Fibroblast of lung (primary cell): ENCODE measurements around the gene CMTR1. TPM values are rescaled to one million over a fixed set of nuclear protein-coding genes. Genes with fewer than 3 reads are reported as not detected.

ENCODE experiments used
- DNase-seq, 2 donors: peaks; one replicate each; pipeline versions ENCODE4 v3.0.0 to v3.0.0-alpha.2; 2010; ENCODE audit warnings: low read depth in 2 of 2
- H2AFZ ChIP-seq: 2 replicates; pipeline ENCODE4 v1.5.1; 2012; ENCODE audit warnings: low read length, control low read depth, inconsistent platforms
- H3K27ac ChIP-seq: 2 replicates; pipeline ENCODE4 v1.5.1; 2011; ENCODE audit warnings: low read length, control low read depth; ENCODE audit not compliant: insufficient read depth
- H3K27me3 ChIP-seq: 2 replicates; pipeline ENCODE4 v1.5.1; 2011; ENCODE audit warnings: mild to moderate bottlenecking, low read length; ENCODE audit not compliant: control insufficient read depth, insufficient read depth
- H3K36me3 ChIP-seq: 2 replicates; pipeline ENCODE4 v1.5.1; 2011; ENCODE audit warnings: low read length; ENCODE audit not compliant: control insufficient read depth, insufficient read depth
- H3K4me1 ChIP-seq: 2 replicates; pipeline ENCODE4 v1.5.1; 2011; ENCODE audit warnings: low read length; ENCODE audit not compliant: control insufficient read depth, insufficient read depth; ENCODE audit errors: extremely low read depth
- H3K4me2 ChIP-seq: 2 replicates; pipeline ENCODE4 v1.5.1; 2011; ENCODE audit warnings: low read length, control low read depth; ENCODE audit not compliant: insufficient read depth; ENCODE audit errors: extremely low read depth
- H3K4me3 ChIP-seq, 4 experiments: fragments of 200-600 bp in 1 of 4; sonication (generic) in 1 of 4; replicated peaks in 1 of 4; 2 replicates each; pipeline ENCODE4 v1.5.1; 2011 to 2016; ENCODE audit warnings: low read length in 4 of 4, low read depth in 3 of 4, mild to moderate bottlenecking in 3 of 4, control low read depth in 2 of 4, inconsistent platforms in 1 of 4, mixed read lengths in 1 of 4; ENCODE audit not compliant: insufficient read depth in 1 of 4; ENCODE audit errors: control extremely low read depth in 1 of 4
- H3K79me2 ChIP-seq: 2 replicates; pipeline ENCODE4 v1.5.1; 2012; ENCODE audit warnings: mild to moderate bottlenecking, low read length, inconsistent platforms; ENCODE audit not compliant: control insufficient read depth, insufficient read depth
- H3K9ac ChIP-seq: 2 replicates; pipeline ENCODE4 v1.5.1; 2011; ENCODE audit warnings: mild to moderate bottlenecking, low read length, control low read depth; ENCODE audit not compliant: insufficient read depth
- H3K9me3 ChIP-seq: 2 replicates; pipeline ENCODE4 v1.5.1; 2012; ENCODE audit warnings: low read depth, low read length; ENCODE audit not compliant: control insufficient read depth, insufficient read depth
- H4K20me1 ChIP-seq: 2 replicates; pipeline ENCODE4 v1.5.1; 2011; ENCODE audit warnings: low read length; ENCODE audit not compliant: control insufficient read depth, insufficient read depth; ENCODE audit errors: extremely low read depth
- EZH2 ChIP-seq: IDR thresholded peaks from 2 replicates; pipeline ENCODE4 v1.5.1; 2012; ENCODE audit warnings: low read length, control low read depth, mild to moderate bottlenecking; ENCODE audit errors: missing control alignments
- polyA plus RNA-seq, 2 donors: library from polyadenylated mRNA; depleted of rRNA in 1 of 2; stranded (reverse) in 1 of 2; unstranded in 1 of 2; fragments of >200 nt; gene quantifications; 2 replicates each; pipeline ENCODE4 v1.2.1, GENCODE V29; 2011 to 2012; ENCODE audit warnings: missing spikeins in 1 of 2
- total RNA-seq: library from RNA; depleted of rRNA; stranded (reverse); fragments of >200 nt; gene quantifications from 2 replicates; pipeline ENCODE4 v1.2.1, GENCODE V29; 2014
- TF ChIP-seq, protein P1 (sequence below), 2 donors: IDR thresholded peaks in 1 of 2; conservative IDR thresholded peaks in 1 of 2; 1 replicate in 1 of 2; 2 replicates in 1 of 2; pipeline ENCODE4 v1.5.1; 2011 to 2012; ENCODE audit warnings: low read length in 2 of 2, control low read depth in 1 of 2, inconsistent platforms in 1 of 2, low read depth in 1 of 2, mild to moderate bottlenecking in 1 of 2

Gene CMTR1
- total and polyA plus RNA-seq, 2 donors (not counting 1 experiment from before 2014, with no cell fraction given): 27.0 to 44.8 TPM

DNA sequence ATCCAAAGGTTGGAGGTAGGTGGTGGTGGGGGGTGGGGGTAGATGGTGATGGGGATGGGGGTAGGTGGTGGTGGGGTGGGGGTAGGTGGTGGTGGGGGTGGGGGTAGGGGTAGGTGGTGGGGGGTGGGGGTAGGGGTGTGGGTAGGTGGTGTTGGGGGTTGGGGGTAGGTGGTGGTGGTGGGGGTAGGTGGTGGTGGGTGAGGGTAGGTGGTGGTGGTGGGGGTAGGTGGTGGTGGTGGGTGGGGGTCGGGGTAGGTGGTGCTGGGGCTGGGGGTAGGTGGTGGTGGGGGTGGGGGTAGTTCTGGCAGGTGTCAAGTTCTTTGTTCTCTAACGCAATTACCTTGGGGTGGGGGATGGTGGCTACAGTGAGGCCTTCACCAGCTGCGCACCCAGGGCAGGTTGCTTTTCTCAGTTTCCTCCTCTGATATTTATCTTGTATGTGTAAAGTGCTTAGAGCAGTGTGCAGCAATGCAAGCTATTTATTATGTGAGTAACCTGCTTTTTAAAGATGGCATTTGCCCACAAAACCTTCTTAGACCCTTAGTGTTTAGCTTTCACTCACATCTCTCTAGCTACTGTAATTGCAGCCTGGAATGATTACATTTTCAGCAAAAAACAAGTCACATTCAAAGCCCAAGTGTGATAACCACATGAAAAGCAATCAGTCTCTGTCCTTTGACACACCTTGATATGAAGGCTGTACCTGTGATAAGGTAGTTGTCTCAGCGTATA, 74.8 kb downstream of the CMTR1 start:
- no peaks in the 10 kb centered on the region for H3K4me1 ChIP-seq
- H3K4me3 ChIP-seq: no peak overlapping the region
- TF ChIP-seq EZH2: no peak
- TF ChIP-seq, protein P1, sequence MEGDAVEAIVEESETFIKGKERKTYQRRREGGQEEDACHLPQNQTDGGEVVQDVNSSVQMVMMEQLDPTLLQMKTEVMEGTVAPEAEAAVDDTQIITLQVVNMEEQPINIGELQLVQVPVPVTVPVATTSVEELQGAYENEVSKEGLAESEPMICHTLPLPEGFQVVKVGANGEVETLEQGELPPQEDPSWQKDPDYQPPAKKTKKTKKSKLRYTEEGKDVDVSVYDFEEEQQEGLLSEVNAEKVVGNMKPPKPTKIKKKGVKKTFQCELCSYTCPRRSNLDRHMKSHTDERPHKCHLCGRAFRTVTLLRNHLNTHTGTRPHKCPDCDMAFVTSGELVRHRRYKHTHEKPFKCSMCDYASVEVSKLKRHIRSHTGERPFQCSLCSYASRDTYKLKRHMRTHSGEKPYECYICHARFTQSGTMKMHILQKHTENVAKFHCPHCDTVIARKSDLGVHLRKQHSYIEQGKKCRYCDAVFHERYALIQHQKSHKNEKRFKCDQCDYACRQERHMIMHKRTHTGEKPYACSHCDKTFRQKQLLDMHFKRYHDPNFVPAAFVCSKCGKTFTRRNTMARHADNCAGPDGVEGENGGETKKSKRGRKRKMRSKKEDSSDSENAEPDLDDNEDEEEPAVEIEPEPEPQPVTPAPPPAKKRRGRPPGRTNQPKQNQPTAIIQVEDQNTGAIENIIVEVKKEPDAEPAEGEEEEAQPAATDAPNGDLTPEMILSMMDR (conservative IDR thresholded peaks at IDR 0.05 in 1 of 2, IDR thresholded peaks at IDR 0.05 in 1 of 2; ENCODE audit: low read depth in 1 of 2, low read length in 2 of 2): no peak
- DNase-seq: no peak
- no peak overlapping the region for H3K4me2 ChIP-seq
- no peak overlapping the region for H3K9ac ChIP-seq
- H2AFZ ChIP-seq: no peak overlapping the region
- no peak overlapping the region for H3K27ac ChIP-seq
- H4K20me1 ChIP-seq: no peaks in the 10 kb centered on the region
- no peaks in the 10 kb centered on the region for H3K9me3 ChIP-seq
- H3K27me3 ChIP-seq: peaks cover 38% of the 10 kb centered on the region
- no peaks in the 10 kb centered on the region for H3K79me2 ChIP-seq
- no peaks in the 10 kb centered on the region for H3K36me3 ChIP-seq

DNA sequence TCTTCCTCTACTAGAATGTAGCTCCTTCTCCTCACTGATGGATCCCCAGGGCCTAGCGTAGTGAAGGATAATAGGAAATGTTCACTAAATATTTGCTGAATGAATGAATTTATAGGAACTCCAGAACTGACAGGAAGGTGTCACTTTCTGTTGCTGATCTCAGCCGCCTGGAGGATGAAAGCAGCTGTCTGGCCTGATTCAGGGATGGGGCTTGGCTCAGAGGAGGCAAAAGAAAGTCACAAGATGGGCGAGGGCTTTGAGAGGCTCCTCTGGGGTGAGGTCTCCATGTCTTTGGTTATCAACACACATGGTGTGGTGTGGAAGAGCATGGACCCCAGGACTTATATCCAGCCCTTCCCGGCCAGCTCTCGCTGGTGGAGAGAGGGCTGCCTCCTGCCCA, 78.2 kb downstream of the CMTR1 start:
- H3K9me3 ChIP-seq: no peaks in the 10 kb centered on the region
- no peak overlapping the region for H3K4me3 ChIP-seq
- no peak overlapping the region for H3K27ac ChIP-seq
- H3K4me2 ChIP-seq: no peak overlapping the region
- peaks cover 3% of the 10 kb centered on the region for H3K4me1 ChIP-seq
- no peaks in the 10 kb centered on the region for H3K36me3 ChIP-seq
- H3K79me2 ChIP-seq: no peaks in the 10 kb centered on the region
- H4K20me1 ChIP-seq: no peaks in the 10 kb centered on the region
- H2AFZ ChIP-seq: no peak overlapping the region
- no peak for DNase-seq
- peaks cover 33% of the 10 kb centered on the region for H3K27me3 ChIP-seq
- no peak for TF ChIP-seq EZH2
- TF ChIP-seq, protein P1 (conservative IDR thresholded peaks at IDR 0.05 in 1 of 2, IDR thresholded peaks at IDR 0.05 in 1 of 2; ENCODE audit: low read depth in 1 of 2, low read length in 2 of 2): no peak
- no peak overlapping the region for H3K9ac ChIP-seq

DNA sequence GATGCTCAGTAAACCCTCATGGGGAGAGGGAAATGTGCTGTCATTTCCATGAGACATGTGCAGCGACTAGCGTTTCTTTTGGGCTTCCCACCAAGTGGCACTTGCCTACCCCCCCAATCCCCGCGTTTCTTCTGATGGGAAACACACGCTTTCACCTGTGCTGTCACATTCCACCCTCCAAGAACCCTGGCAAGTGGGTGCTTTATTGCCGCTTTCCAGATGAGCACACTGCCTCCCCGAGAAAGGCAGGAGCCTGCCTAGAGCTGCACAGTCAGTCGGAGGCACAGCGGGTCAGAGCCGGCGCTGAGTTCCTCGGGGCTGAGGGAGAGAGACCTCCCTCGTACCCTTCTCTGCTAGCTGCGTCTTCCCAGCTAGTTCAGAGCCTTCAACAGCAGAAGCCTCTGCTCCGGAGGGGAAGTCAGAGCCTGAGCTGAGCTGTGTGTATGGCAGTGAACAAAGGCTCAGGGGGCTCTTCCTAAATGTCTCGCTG, 78.9 kb downstream of the CMTR1 start:
- no peak for DNase-seq
- peaks cover 33% of the 10 kb centered on the region for H3K27me3 ChIP-seq

More for the DNA sequence above, 78.9 kb downstream of the CMTR1 start:
- no peaks in the 10 kb centered on the region for H3K79me2 ChIP-seq
- no peak overlapping the region for H3K9ac ChIP-seq
- H3K4me1 ChIP-seq: peaks cover 3% of the 10 kb centered on the region
- H3K9me3 ChIP-seq: no peaks in the 10 kb centered on the region
- H3K36me3 ChIP-seq: no peaks in the 10 kb centered on the region
- no peak overlapping the region for H2AFZ ChIP-seq
- H4K20me1 ChIP-seq: no peaks in the 10 kb centered on the region
- H3K27ac ChIP-seq: no peak overlapping the region
- no peak overlapping the region for H3K4me3 ChIP-seq
- H3K4me2 ChIP-seq: no peak overlapping the region
- no peak for TF ChIP-seq EZH2
- TF ChIP-seq, protein P1 (conservative IDR thresholded peaks at IDR 0.05 in 1 of 2, IDR thresholded peaks at IDR 0.05 in 1 of 2; ENCODE audit: low read depth in 1 of 2, low read length in 2 of 2): no peak
